Measurements from ENCODE around the gene RAB31.
"Not testable (repeated sequence)": the region's sequence is repeated elsewhere in the genome, so short reads cannot be mapped to it uniquely, and the experiment has no call there.

The RAB31 gene

DNA sequence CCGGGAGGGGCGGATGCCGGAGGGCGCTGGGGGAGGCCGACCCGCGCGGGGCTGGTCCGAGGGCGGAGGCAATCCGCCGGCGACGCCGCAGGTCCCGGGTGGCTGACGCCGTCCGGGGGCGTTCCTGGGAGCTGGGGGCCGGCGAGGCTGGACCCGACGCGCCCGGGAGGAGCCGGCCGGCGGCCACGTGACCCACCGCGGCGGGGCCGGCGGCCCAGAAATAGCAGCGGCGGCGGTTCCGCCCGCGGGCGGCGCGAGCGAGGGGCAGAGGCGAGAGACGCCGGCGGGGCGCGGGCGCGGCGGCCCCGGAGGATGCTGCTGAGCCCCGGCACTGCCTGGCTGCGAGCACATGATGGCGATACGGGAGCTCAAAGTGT is at the start of gene RAB31:
TSS of gene RAB31 (plus strand) at position 245 of the 377 bp plus-strand sequence. CDS start at position 350, 105 bp downstream.
- peak; percentile 14 for DNase-seq

DNA sequence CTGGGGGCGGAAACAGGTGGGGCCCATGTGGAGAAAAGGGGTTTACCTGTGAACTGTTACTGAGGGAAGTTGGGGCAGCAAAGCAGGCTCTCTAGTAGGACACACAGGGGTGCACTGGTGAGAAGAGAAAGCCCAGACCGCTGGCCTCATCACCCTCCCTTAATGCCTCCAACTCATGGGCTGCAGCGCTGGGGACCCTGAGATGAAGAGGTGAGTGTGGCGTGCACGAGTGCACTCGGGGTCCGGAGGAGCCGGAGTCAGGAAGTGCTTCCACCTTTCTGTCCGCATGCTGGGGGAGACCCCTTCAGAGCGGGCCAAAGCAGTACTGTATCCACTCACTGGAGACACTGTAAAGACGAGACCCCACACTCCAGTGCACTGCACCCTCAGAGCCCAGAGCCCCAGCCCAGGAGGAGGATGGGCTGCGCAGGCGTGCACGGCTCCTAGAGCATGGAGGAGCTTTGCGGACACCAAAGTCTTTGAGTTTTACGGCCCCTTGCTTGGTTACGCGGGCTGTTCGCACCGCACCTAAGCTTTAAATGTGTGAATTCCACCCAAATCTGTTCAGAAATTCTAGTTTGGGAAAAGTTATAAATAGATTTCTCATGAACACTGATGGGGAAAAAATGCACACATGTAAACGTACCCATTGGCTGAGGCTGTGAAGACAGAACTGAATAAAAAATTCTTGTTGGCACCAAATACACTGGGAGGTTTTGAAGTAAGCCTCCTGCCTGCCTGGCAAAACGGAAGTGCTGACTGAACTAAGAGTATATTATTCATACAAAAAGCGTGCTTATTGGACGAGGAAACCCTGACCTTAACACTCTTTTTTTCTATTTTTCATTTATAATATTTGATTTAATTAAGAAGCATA is 48.4 kb upstream of the RAB31 start:
- DNase-seq, result no peak

- DNase-seq, result no peak
Observed at GRCh38 chr18:9661564-9661963, 46.5 kb upstream of the RAB31 start.

GRCh38 chr18:9663377-9663776 is 44.7 kb upstream of the RAB31 start:
- DNase-seq, result no peak

- DNase-seq, result no peak
Observed at GRCh38 chr18:9665314-9665713, 42.8 kb upstream of the RAB31 start.

DNA sequence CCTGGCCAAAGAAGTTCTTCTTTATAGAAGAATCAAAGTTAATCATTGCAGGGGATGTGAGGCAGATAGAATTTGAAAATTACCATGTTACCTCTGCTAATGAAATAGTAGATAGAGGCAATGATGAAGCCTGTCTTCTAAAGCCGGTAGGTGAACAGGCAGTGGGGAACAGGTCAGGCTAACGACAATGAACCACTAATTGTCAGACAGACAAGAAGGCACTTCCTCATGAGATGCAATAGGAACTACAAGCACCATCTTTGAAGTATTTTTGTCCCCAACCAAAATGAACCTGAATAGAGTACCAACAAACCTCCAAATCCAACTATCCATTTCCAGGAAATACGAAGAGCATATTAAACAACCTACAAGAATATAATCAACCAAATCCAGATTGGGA is 41.6 kb upstream of the RAB31 start:
- no peak for DNase-seq

DNA sequence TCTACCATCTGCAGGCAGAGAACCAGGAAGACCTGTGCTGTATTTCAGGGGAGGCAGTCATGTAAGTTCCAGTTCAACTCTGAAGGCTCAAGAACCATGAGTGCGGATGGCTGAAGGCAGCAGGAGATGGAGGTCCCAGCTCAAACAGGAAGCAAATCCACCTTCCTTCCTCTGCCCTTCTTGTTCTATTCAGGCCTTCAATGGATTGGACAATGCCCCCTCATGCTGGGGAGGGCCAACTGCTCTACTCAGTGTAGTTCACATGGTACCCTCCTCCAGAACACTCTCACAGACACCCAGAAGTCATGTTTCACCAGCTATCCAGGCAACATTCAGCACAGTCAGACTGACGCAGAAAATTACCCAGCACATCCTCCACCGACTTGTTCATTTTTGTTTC is 39.1 kb upstream of the RAB31 start:
- no peak for DNase-seq

DNA sequence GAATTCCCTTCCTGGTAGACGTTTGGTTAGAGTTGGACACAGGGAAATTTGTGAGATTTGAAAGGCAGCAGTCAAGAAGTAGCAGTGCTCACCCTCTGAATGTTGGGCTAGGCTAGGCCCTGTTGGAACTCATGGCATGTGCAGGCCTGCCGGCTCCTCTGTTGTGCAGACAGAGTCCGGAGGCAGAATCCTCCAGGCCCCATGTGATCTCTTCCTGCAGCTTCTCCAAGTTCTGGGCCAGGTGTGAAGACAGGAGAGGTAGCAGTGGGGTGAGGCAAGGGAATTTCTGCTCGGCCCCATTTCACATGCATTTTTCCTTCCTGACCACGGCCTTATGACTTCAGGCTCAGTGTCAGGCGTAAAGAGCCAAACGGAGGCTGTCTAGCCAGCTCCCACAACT is 36.9 kb upstream of the RAB31 start:
- DNase-seq, result no peak

DNA sequence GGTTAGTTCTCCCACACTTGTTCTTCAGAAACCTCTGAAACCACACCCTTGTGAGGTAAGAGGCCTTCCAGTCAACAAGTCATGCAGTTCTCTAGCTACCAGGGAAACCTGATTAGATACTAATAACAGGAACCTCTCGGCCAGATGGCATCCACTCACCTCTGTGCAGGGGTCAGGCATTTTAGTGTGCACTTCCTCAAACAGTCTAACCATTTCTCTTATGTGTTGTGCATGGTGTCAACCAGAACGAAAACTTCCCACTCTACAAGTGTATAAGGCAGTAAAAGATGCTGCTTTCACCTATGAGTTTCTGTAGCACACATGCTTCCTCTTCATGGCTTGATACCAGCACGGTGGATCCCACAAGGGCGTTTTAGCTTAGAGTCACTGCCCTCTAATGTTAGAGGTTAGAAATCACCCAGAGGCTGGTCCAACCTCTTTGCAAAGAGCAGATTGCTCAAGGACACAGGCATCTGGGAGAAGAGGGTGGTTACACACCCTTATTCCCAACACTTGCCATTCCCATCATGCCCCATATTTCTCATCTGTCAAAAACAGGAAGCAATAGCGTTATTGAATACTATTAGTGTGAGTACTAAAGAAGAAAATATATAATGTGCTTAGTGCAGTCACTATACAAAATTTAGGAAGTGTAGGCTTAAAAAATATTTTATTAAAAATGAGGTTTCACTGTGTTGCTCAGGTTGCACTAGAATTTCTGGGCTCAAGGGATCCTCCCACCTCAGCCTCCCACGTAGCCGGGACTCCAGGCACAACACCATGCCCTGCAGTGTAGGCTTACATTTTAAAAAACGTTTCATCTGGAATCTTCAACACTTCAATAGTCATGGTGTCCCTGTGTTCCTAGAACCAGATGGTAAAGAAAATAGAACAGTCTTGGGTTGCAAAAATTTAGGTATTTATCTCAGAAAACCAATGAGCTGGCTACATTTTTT is 34.5 kb upstream of the RAB31 start:
- DNase-seq, result peak; percentile 16

- DNase-seq, result not testable (repeated sequence)
Observed at GRCh38 chr18:9678216-9678615, 29.9 kb upstream of the RAB31 start.

DNA sequence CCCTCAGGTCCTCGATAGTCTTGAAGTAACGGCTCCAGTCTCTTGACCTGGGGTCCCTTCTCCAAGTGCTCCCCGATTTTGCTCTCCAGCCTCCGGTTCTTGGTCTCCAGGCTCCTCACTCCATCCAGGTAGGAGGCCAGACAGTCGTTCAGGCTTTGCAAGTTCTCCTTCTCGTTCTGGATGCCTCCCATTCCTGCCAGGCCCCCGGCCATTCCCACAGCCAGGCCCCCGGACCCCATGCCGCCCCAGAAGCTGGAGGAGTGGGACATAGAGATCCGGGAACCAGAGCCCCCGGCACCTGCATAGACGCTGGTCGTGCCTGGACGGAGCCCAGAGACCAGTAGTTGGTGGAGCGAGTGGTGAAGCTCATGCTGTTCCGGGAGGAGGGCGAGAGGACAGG is 29.0 kb upstream of the RAB31 start:
- DNase-seq, result no peak

GRCh38 chr18:9681217-9681616 is 26.9 kb upstream of the RAB31 start:
- no peak for DNase-seq

DNA sequence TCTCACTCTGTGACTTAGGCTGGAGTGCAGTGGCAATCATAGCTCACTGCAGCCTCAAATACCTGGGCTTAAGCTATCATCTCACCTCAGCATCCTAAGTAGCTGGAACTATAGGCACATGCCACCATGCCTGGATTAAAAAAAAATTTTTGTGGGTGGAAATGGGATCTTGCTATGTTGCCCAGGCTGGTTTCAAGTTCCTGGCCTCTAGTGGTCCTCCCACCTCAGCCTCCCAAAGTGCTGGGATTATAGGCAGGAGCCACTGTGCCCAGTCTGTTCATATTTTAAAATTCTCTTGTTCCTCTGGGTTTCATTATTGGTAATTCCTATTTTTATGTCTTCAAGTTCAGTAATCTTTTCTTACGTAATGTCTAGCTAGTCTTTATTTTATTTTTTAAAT is 25.5 kb upstream of the RAB31 start:
- DNase-seq, result no peak

GRCh38 chr18:9683418-9684396 is 24.4 kb upstream of the RAB31 start:
- DNase-seq, result no peak

DNA sequence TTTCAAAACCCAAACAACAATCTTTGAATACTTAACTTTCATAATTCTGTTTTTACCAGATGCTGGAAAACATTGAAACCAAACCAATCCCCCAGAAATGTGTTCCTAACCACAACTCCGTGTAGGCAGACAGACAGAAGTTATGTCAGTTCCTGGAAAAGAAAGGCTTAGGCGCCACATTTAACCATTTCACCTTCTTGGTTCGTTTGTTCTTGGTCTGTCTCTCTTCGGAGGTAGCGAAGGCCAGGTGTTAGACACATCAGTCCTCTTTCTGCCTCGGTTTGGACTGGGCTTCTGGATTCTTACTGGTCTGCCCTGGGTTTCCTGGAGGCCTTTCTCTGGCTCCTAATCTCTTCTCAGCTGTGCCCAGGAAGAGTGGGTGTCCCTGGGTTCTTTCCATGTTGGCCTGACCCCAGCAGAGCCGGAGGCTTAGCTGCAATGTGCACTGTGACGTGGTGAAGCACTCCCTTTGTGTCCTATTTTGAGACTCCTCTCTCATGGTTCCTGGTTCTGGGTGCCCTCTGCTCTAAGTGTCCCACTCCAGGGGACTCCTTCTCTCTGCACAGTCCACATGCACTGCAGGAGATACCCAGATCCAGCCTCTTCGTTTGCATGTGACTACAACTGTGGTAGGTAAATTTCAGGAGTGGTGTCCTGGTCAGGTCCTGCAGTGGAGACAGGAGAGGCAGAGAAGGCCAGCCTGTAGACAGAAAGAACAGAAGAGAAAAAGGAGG is 23.1 kb upstream of the RAB31 start:
- DNase-seq, result no peak

DNA sequence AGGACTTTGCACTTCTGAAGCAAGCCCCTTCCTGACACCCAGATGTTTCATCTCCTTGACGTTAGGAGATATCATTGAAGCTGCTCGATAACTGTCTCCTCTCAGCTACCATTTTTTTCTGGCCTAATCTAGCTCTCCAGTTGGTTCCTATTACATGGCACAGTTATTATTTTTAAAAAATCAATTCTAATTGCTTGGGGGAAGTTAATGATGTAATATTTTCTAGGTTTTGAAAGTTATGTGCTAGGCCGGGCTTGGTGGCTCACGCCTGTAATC is 22.5 kb upstream of the RAB31 start:
- DNase-seq, result no peak

DNA sequence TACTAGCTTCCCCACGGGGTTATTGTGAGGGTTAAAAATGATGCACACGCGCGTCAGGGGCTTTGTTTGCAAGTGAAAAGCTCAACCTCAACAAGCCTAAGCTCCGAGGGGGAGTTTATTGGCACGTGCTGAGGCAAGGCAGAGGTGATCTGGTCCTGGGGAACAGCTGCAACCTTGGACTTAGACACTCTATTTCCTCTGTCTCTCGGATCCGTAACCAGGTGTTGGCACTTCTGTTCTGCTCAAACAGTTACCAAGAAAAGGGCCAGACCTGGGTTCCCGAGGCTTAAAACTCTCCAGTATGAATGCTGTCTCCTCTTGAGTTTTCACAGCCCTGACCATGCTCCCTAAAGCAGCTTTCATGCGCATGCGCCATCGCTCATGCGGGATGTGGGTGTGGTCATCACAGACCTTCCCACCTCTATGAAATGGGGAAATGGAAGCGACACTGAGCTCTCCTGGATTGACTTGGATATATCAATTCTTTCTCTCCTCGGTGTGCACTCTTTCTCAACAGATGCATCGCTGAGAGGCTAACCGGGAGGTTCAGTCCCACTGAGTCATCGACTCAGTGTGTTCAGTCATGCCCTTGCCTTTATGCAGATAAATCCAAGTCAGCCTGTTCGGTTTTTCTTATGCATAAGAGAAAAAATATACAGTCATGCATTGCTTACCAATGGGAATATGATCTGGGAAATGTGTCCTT is 19.9 kb upstream of the RAB31 start:
- DNase-seq, result no peak

- DNase-seq, result no peak
Observed at GRCh38 chr18:9689253-9689652, 18.8 kb upstream of the RAB31 start.

- DNase-seq, result peak; percentile 36
Observed at GRCh38 chr18:9690418-9691188, 17.5 kb upstream of the RAB31 start.

GRCh38 chr18:9691235-9691634 is 16.9 kb upstream of the RAB31 start:
- no peak for DNase-seq

DNA sequence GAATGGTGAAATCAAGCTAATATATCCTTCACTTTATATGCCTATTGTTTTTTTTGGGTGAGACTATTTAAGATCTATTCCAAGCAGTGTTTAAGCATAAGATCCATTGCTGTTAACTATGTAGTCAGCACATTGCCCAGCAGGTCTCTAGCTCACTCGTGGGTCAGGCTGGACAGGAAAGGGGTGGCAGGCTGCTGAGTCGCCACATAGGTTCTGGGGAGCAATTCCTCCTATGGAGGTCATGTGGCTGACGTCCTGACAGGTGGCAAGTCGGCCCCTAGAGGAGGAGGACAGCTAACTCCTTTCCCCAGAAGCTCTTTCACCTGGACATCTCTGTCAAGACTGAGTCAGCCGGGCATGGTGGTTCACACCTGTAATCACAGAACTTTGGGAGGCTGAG is 13.9 kb upstream of the RAB31 start:
- no peak for DNase-seq

Data from NCI-H2171 (cell line).